HepG2 (cell line): ENCODE results near the gene COL8A1.

Source experiments
- MAZ ChIP-seq, 2 experiments: sonication (generic) in 1 of 2; formaldehyde crosslinking in 1 of 2; IDR thresholded peaks; 2 replicates each; pipeline versions ENCODE4 v1.5.0 to v1.6.1; 2012 to 2020; ENCODE audit warnings: low read depth in 2 of 2, mild to moderate bottlenecking in 2 of 2, borderline replicate concordance in 1 of 2, improper control_type of control experiment in 1 of 2, low read length in 1 of 2, missing genetic modification reagents in 1 of 2, moderate library complexity in 1 of 2
- MTF1 ChIP-seq: sonication (generic); formaldehyde crosslinking; IDR thresholded peaks from 2 replicates; pipeline ENCODE4 v1.5.0; 2020; ENCODE audit warnings: missing genetic modification reagents
- SRF ChIP-seq: IDR thresholded peaks from 2 replicates; pipeline ENCODE4 v1.6.1; 2011; ENCODE audit warnings: mild to moderate bottlenecking, low read depth, low read length, moderate library complexity

GRCh38 chr3:99808163-99808794 lies 169.9 kb downstream of the COL8A1 start:
- TF ChIP-seq MAZ (IDR thresholded peaks at IDR 0.05; ENCODE audit: borderline replicate concordance, low read depth, low read length) = no peak
- TF ChIP-seq MAZ (CRISPR knock-in tag; IDR thresholded peaks at IDR 0.05; ENCODE audit: low read depth) = no peak
- TF ChIP-seq SRF = no peak
- no peak for TF ChIP-seq MTF1 (CRISPR knock-in tag)
